HG03457 (cell line): ENCODE measurements around the gene KLB.
A peak's percentile ranks its signal among the peaks of the same experiment; 100 is the strongest.
"Not testable (repeated sequence)": the region's sequence is repeated elsewhere in the genome, so short reads cannot be mapped to it uniquely, and the experiment has no call there.

Source experiments
- ATAC-seq: cut with Tn5 transposase; IDR thresholded peaks from one replicate; pipeline ENCODE4 v1.9.1; 2021; ENCODE audit warnings: moderate number of reproducible peaks; ENCODE audit not compliant: unreplicated experiment

KLB gene

GRCh38 chr4:39406763-39407583 lies at the start of gene KLB:
Gene KLB (plus strand): TSS chr4:39406930. CDS start chr4:39406950, 20 bp downstream.
- ATAC-seq: no peak

GRCh38 chr4:39357002-39357401 lies 49.7 kb upstream of the KLB start:
- ATAC-seq: no peak

DNA sequence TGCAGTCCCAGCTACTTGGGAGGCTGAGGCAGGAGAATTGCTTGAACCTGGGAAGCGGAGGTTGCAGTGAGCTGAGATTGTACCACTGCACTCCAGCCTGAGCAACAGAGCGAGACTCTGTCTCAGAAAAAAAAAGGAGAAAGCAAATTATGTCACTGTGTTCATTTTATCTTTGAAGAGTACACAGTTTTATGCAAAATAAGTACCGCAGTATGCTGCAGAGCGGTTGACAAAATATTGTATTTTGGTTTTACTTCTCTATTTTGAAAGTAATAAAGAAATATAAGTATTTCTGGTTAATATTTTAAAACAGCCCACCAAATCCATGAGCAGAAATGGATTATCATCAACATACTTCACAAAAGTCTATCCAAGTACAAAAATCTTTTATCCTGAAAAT lies 46.1 kb upstream of the KLB start:
- ATAC-seq: not testable (repeated sequence)

GRCh38 chr4:39362827-39363226 lies 43.9 kb upstream of the KLB start:
- no peak for ATAC-seq

DNA sequence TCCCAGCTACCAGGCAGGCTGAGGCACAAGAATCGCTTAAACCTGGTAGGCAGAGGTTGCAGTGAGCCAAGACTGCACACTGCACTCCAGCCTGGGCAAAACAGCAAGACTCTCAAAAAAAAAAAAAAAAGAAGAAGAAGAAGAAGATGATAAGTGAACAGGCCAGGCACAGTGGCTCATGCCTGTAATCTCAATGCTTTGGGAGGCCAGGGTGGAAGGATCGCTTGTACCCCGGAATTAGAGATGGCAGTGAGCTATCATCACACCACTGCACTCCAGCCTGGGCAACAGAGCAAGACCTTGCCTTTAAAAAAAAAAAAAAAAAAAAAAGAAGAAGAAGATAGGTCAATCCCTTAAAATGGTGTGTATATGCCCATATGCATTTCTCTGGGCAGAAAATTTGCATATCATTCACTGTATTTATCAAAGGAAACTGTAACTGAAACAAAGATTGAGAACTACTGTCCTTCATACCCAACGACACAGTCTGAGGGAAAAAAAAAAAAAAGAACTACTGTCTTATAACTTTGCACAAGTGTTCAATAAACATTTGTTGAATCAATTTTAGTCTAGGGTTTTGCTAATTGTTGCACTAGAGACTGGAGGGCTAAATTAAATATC lies 42.8 kb upstream of the KLB start:
- ATAC-seq: no peak

GRCh38 chr4:39365360-39365759 lies 41.4 kb upstream of the KLB start:
- no peak for ATAC-seq

GRCh38 chr4:39365830-39366771 lies 40.6 kb upstream of the KLB start, which contains the start of gene RFC1:
Gene RFC1 (minus strand): TSS chr4:39366362. CDS start chr4:39366241, 121 bp downstream.
- peak; percentile 54 for ATAC-seq

DNA sequence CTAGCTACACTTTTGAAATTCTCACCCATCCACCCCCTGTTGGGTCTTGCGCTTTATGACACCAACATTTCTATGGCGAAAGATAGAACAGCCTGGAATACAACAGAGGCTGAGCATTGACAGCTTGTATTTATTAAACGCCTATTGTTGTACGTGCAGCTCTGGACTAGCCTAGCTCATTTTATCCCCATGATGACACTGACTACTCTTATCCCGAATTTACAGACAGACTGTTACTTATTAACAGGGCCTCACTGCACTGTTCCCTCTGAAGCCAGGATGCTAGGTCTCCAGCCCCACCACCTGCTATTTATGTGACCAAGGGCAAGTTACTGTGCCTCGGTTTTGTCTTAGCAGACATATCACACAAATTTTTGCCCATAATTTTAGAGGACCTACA lies 39.6 kb upstream of the KLB start:
- ATAC-seq: no peak

DNA sequence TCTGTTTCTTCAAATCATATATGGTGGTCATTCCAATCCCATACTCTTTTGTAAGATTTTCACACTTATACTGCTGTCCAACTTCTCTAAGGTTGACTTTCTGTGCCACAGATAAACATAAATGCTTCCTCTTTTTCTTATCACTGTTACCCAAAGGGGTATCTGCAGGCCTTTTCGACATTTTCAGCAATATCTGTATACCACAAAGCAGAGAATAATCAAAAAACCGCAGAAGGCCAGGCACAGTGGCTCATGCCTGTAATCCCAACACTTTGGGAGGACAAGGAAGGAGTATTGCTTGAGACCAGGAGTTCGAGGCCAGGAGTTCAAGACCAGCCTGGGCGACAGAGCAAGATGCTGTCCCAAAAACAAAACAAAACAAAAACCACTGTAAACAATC lies 37.4 kb upstream of the KLB start:
- no peak for ATAC-seq

DNA sequence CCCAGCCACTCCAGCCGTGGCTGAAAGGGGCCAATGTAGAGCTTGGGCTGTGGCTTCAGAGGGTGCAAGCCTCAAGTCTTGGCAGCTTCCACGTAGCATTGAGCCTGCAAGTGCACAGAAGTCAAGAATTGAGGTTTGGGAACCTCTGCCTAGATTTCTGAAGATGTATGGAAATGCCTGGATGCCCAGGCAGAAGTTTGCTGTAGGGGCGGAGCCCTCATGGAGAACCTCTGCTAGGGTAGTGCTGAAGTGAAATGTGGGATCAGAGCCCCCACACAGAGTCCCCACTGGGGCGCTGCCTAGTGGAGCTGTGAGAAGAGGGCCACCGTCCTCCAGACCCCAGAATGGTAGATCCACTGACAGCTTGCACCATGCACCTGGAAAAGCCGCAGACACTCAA lies 35.5 kb upstream of the KLB start:
- not testable (repeated sequence) for ATAC-seq

DNA sequence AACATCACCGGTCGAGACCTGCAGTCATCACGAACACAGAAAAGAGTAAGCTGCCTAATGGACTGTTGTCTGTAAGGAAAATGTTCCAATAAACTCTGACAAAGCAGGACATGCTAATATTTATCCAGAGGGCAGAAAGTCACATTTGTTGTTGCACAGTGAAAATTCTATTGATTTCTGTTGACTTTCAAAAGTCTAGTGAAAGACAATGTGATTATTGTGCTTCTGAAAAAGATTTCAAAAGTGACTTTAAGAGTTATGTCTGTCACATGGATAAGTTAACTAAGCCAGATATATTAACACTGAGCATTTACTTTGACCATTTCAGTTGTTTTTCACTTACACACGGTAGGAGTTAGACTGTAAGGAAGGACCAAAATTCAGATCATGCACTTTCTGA lies 31.3 kb upstream of the KLB start:
- no peak for ATAC-seq

DNA sequence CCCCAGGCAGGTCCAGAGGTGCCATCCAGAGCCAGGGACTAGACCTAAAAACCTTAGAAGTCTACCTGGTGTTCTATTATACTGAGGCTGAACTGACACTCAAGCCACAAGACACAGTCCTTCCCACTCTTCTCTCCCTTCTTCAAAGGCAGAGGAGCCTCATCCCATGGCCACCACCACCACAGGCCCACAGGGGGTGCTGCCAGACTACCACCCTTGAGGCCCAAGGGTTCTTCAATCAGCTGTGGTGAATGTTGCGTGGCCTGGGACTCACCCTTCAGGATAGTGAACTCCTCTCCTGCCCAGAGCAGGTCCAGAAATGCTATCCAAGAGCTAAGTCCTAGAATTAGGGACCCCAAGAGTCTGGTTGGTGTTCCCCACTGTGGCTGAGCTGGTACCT lies 23.0 kb upstream of the KLB start:
- ATAC-seq: no peak

- ATAC-seq: no peak
Observed at GRCh38 chr4:39384563-39384962, 22.2 kb upstream of the KLB start.

DNA sequence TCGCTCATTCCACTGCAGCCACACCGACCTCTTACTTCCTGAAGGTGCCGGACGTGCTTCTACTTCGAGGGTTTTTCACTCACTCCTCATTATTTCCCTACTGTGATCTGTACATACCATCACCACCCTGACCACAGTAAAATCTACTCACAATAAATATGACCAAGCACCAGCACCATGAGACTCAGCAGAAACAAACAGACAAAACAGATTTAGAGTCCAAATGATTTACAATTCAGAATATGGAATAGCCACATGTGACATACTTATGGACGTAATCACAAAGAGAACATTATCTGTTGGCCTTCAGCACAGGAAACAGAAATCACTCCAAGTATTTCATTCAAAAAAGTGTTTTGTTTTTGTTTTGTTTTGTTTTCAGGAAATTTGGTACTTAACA lies 16.1 kb upstream of the KLB start:
- no peak for ATAC-seq

DNA sequence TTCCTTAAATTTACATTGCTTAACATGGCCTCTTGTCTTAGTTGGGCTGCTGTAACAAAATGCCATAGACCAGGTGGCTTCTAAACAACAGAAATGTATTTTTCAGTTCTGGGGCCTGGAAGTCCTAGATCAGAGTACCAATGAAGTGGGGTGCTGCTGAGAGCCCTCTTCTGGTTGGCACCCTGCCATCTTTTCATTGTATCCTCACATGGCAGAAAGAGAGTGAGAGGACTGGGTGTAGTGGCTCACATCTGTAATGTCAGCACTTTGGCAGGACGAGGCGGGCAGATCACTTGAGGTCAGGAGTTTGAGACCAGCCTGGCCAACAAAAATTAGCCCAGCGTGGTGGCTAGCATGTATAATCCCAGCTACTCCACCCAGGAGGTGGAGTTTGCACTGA lies 12.0 kb upstream of the KLB start:
- ATAC-seq: no peak

DNA sequence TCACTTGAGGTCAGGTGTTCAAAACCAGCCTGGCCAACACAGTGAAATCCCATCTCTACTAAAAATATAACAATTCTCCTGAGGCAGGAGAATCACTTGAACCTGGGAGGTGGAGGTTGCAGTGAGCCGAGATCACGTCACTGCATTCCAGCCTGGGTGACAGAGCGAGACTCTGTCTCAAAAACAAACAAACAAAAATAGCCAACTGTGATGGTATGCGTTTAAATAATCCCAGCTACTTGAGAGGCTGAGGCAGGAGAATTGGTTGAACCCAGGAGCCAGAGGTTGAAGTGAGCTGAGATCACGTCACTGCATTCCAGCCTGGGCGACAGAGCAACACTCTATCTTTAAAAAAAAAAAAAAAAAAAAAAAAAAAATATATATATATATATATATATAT lies 5.1 kb upstream of the KLB start:
- ATAC-seq: not testable (repeated sequence)

DNA sequence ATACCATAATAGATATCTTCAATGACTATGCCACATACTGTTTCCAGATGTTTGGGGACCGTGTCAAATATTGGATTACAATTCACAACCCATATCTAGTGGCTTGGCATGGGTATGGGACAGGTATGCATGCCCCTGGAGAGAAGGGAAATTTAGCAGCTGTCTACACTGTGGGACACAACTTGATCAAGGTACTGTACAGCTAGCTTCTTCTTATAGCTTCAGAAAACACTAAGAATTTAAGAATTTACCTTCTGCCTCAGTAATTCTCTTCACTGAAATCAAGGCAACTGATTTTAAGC lies 805 bp downstream of the KLB start:
- ATAC-seq: no peak

DNA sequence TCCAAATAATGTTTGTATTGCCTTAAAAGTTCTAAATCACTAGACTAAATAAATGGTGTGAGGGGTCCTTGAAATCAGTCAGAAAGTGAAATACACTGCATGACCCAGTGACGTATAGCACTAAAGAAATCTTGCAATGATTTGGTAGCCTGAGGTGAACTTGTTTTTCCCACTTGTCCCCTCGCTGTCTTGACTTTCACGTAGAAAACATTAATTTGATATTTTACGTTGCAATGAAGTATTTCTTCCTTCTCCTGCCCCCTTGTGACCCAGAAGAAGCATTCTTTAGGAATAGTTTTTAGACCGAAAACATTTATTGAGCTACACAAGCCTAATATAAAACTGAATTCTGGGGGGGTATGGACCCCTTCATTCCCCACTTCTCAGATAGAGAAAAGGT lies 3.7 kb downstream of the KLB start:
- ATAC-seq: no peak

DNA sequence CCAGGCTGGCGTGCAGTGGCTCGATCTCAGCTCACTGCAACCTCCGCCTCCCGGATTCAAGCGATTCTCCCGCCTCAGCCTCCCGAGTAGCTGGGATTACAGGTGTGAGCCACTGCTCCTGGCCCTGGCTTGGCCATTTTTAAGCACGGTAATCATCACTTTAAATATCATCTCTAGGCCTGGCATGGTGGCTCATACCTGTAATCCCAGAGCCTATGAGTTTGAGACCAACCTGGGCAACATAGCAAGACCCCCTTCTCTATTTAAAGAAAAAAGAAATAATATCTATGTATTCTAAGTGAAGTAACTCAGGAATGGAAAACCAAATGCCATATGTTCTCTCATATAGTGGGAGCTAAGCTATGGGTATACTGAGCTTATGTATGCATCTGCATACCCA lies 4.8 kb downstream of the KLB start:
- ATAC-seq: not testable (repeated sequence)

- no peak for ATAC-seq
Observed at GRCh38 chr4:39415678-39416283, 9.1 kb downstream of the KLB start.

GRCh38 chr4:39422247-39422646 lies 15.5 kb downstream of the KLB start:
- no peak for ATAC-seq
